Mesodermal cell (in vitro differentiated cells): ENCODE measurements around the gene NHS.

Source experiments
- H3K27ac ChIP-seq: 2 replicates; pipeline ENCODE4 v1.7.0; 2013; ENCODE audit warnings: mild to moderate bottlenecking, low read depth, low read length, moderate library complexity; ENCODE audit not compliant: severe bottlenecking
- H3K36me3 ChIP-seq: 2 replicates; pipeline ENCODE4 v1.7.1; 2013; ENCODE audit warnings: mild to moderate bottlenecking, low read length, moderate library complexity; ENCODE audit not compliant: control insufficient read depth, insufficient read depth
- H3K4me1 ChIP-seq: one replicate; pipeline ENCODE4 v1.7.1; 2013; ENCODE audit warnings: mild to moderate bottlenecking, low read length; ENCODE audit not compliant: insufficient read depth, control insufficient read depth, poor library complexity, severe bottlenecking
- H3K4me3 ChIP-seq: 2 replicates; pipeline ENCODE4 v1.7.0; 2013; ENCODE audit warnings: low read length, control low read depth, mild to moderate bottlenecking; ENCODE audit not compliant: insufficient read depth, poor library complexity, severe bottlenecking; ENCODE audit errors: extremely low read depth
- H3K9me3 ChIP-seq: 2 replicates; pipeline ENCODE4 v1.7.1; 2013; ENCODE audit warnings: mild to moderate bottlenecking, low read length, moderate library complexity; ENCODE audit not compliant: control insufficient read depth
- WGBS, 2 experiments: methylation state at CpG; one replicate each; pipeline ENCODE4 v1.1.5; 2013; ENCODE audit warnings: missing lambda C conversion rate in 2 of 2; ENCODE audit not compliant: insufficient coverage in 2 of 2; 5-methylcytosine and 5-hydroxymethylcytosine counted together

Gene NHS

DNA sequence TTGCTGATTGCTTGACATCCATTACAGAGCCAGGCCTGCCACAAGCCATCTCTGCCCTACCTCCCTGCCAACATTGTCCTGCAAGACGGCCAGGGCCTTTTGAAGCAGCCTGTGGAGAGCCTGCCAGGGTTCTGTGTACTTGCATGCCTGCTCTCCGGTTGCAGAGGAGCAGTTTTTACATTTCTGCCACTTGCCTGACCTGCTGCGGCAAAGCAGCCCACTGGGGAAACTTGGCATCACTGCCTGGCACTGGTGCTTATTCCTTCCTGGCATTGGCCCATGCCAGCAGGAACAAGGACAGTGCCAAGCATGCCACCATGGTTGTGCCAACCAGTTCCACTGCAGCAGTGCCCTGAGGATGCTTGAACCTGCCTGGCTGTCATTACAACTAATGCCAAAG is 167.1 kb downstream of the NHS start:
- 95% methylated on average over 2 of the region's 3 CpGs; no CpG with 5 or more reads in 1 of the 2 experiments for WGBS, 2 experiments
- Histone ChIP-seq H3K36me3 (no peaks in the 10 kb centered on the region), H3K27ac (no peak overlapping the region), H3K4me1 (peaks cover 4% of the 10 kb centered on the region), H3K9me3 (no peaks in the 10 kb centered on the region), H3K4me3 (no peak overlapping the region)

GRCh38 chrX:17544821-17545220 is 169.8 kb downstream of the NHS start:
- Histone ChIP-seq H3K27ac (no peak overlapping the region), H3K4me1 (peaks cover 11% of the 10 kb centered on the region), H3K4me3 (no peak overlapping the region), H3K9me3 (no peaks in the 10 kb centered on the region), H3K36me3 (no peaks in the 10 kb centered on the region)
- WGBS, 2 experiments: 100% methylated on average over 1 of the region's 2 CpGs; no CpG with 5 or more reads in 1 of the 2 experiments

GRCh38 chrX:17546356-17546755 is 171.4 kb downstream of the NHS start:
- no peaks in the 10 kb centered on the region for H3K9me3 ChIP-seq
- no peak overlapping the region for H3K27ac ChIP-seq
- no peaks in the 10 kb centered on the region for H3K36me3 ChIP-seq
- 100% methylated on average over 1 of the region's 2 CpGs; no CpG with 5 or more reads in 1 of the 2 experiments for WGBS, 2 experiments
- peaks cover 11% of the 10 kb centered on the region for H3K4me1 ChIP-seq
- H3K4me3 ChIP-seq: no peak overlapping the region

GRCh38 chrX:17547658-17548057 is 172.7 kb downstream of the NHS start:
- WGBS, 2 experiments: 100% methylated on average over 2 of the region's 2 CpGs; no CpG with 5 or more reads in 1 of the 2 experiments
- Histone ChIP-seq H3K27ac (no peak overlapping the region), H3K4me3 (no peak overlapping the region), H3K36me3 (no peaks in the 10 kb centered on the region), H3K9me3 (no peaks in the 10 kb centered on the region), H3K4me1 (peaks cover 11% of the 10 kb centered on the region)

- Histone ChIP-seq H3K9me3 (no peaks in the 10 kb centered on the region), H3K4me1 (peaks cover 11% of the 10 kb centered on the region), H3K4me3 (no peak overlapping the region), H3K27ac (no peak overlapping the region), H3K36me3 (no peaks in the 10 kb centered on the region)
- WGBS, 2 experiments: no CpG with 5 or more reads among the region's 6 CpGs
These were observed 174.2 kb downstream of the NHS start for GRCh38 chrX:17549107-17549651.

DNA sequence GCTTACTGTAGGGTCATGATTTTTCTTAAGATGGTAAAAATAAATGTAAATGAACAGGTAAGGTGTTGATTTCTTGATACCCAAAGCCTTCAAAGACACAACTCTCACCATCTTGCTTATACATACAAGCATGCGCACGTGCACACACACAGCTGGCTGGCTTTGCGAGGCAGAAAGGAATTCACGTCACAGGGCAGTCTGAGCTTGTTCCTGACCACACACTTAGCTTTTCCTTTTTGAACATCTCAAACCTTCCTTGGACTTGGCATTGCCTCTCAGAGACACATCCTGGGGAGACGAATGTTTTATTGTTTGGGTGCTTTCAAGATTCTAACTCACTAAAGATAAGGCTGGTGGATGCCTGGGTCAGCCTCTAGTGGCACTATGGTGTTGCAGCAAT is 175.0 kb downstream of the NHS start:
- 92% methylated on average over 2 of the region's 5 CpGs; no CpG with 5 or more reads in 1 of the 2 experiments for WGBS, 2 experiments
- H3K4me1 ChIP-seq: peaks cover 11% of the 10 kb centered on the region
- H3K9me3 ChIP-seq: no peaks in the 10 kb centered on the region
- no peak overlapping the region for H3K27ac ChIP-seq
- H3K4me3 ChIP-seq: no peak overlapping the region
- no peaks in the 10 kb centered on the region for H3K36me3 ChIP-seq

GRCh38 chrX:17552044-17552650 is 177.1 kb downstream of the NHS start:
- H3K9me3 ChIP-seq: no peaks in the 10 kb centered on the region
- 100% methylated on average over 1 of the region's 5 CpGs; no CpG with 5 or more reads in 1 of the 2 experiments for WGBS, 2 experiments
- no peaks in the 10 kb centered on the region for H3K36me3 ChIP-seq
- H3K4me3 ChIP-seq: no peak overlapping the region
- no peak overlapping the region for H3K27ac ChIP-seq
- H3K4me1 ChIP-seq: peaks cover 11% of the 10 kb centered on the region

DNA sequence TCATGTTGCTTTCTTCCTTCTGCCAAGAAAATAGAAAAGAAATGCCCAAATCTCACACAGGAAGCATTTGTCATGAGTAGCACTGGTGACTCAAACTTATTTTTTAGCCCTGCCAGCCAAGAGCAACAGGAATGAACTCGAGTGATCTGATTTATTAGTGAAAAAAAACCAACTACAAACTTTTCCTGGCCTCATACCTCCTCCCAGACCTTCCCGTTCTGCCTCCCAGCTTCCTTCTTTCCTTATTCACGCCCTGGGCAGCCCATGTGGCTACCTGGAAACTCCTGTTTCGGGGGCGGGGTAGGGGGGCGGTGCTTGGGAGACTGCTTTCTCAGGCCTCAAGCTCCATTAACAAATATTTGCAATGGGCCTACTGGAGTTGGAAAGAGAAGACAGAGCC is 178.5 kb downstream of the NHS start:
- Histone ChIP-seq H3K27ac (no peak overlapping the region), H3K9me3 (no peaks in the 10 kb centered on the region), H3K4me3 (no peak overlapping the region), H3K4me1 (peaks cover 7% of the 10 kb centered on the region), H3K36me3 (no peaks in the 10 kb centered on the region)
- WGBS, 2 experiments: 70% methylated on average over 2 of the region's 6 CpGs; no CpG with 5 or more reads in 1 of the 2 experiments

- Histone ChIP-seq H3K4me3 (no peak overlapping the region), H3K4me1 (peaks cover 5% of the 10 kb centered on the region), H3K36me3 (no peaks in the 10 kb centered on the region), H3K27ac (no peak overlapping the region), H3K9me3 (no peaks in the 10 kb centered on the region)
- 94 to 100% methylated on average over 1 to 2 of the region's 6 CpGs for WGBS, 2 experiments
These were observed 179.0 kb downstream of the NHS start for GRCh38 chrX:17553961-17554482.

DNA sequence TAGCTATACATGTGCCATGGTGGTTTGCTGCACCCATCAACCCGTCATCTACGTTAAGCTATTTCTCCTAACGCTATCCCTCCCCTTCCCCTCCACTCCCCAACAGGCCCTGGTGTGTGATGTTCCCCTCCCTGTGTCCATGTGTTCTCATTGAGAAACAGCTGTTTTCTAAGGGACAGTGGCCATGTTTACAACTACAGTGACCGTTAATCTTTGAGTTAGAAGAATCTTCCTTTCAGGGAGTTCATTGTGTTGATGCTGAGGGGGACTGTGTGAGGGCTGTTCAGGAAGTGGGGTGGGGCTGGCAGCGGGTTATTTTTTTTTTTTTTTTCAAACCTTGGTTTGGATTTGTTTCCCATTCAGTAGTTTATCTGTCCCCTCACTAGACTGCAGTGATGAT is 179.9 kb downstream of the NHS start:
- Histone ChIP-seq H3K36me3 (no peaks in the 10 kb centered on the region), H3K9me3 (no peaks in the 10 kb centered on the region), H3K4me1 (peaks cover 6% of the 10 kb centered on the region), H3K4me3 (no peak overlapping the region), H3K27ac (no peak overlapping the region)
- 56% methylated on average over 1 of the region's 5 CpGs; no CpG with 5 or more reads in 1 of the 2 experiments for WGBS, 2 experiments

- no CpG with 5 or more reads among the region's 2 CpGs for WGBS, 2 experiments
- Histone ChIP-seq H3K4me1 (peaks cover 13% of the 10 kb centered on the region), H3K4me3 (no peak overlapping the region), H3K9me3 (no peaks in the 10 kb centered on the region), H3K27ac (no peak overlapping the region), H3K36me3 (no peaks in the 10 kb centered on the region)
These were observed 180.8 kb downstream of the NHS start for GRCh38 chrX:17555846-17556245.
